Skin of body (tissue), 2 donors: ENCODE measurements around the gene IQSEC2. TPM values are rescaled to one million over a fixed set of nuclear protein-coding genes. Genes with fewer than 3 reads are reported as not detected.

Experiments used
- DNase-seq: peaks from one replicate; lab custom pipeline; 2025; lab: John Stamatoyannopoulos, UW
- total RNA-seq: library from RNA; depleted of rRNA; stranded (reverse); fragments of >200 nt; gene quantifications from one replicate; pipeline ENCODE4 v1.2.3, GENCODE V29; 2014

The IQSEC2 gene
- 6.6 TPM for total RNA-seq

DNA sequence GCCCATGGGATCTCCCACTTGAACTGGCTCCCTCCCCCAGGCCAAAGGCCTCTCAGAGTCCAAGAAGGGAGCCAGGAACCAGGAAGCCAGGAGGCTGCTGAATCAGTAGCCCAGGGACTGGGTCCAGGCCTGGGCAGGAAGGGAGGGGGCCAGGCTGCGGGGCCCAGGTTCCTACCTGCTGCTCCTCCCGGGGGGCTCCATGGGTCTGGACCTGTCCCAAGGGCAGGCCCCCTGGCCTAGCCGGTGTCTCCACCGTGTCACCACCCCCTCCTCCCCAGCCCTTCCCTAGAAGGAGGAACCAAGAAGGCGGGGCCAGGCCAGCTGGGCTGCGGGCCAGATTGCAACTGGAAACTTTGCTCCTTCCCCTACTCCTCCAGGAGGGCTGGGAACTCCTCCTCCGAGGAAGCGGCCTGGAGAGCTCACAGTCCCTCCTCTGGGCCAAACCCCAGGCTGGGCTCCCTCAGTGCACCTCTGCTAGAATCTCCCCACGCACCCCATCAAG, at the start of gene IQSEC2:
Gene IQSEC2, minus strand, starts transcription at position 264 of the 502 bp plus-strand sequence.
- DNase-seq: peak; percentile 85

DNA sequence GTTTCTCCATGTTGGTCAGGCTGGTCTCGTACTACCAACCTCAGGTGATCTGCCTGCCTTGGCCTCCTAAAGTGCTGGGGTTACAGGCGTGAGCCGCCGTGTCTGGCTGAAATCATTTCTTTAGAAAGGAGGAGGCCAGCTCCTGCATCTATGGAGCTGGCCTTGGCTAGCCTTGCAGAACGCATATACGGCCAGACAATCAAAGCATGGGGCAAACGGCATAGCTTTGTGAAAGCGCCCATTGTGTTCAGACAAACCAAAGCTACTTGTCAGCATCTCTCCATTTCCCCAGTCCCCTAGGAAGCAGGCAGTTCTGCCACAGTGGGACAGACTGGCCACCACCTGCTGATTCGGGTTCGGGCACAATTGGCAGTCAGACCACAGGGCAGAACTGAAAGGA, 48.9 kb upstream of the IQSEC2 start:
- no peak for DNase-seq

DNA sequence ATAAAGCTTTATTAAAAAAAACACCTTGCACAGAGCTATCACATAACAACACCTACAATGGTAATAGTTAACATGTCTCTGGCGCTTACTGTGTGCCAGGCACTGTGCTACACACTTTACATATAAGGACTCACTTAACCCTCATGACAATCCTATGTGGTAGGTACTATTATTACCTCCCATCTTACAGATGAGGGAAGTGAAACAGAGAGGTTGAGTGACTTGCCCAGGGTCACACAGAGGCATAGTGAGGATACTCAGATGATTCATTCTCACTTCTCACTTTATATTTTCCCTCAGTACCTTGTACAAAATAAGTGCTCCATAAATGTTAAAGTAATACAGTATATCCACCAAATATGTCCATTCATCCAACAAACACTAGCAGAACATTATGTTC, 43.4 kb upstream of the IQSEC2 start:
- no peak for DNase-seq

DNA sequence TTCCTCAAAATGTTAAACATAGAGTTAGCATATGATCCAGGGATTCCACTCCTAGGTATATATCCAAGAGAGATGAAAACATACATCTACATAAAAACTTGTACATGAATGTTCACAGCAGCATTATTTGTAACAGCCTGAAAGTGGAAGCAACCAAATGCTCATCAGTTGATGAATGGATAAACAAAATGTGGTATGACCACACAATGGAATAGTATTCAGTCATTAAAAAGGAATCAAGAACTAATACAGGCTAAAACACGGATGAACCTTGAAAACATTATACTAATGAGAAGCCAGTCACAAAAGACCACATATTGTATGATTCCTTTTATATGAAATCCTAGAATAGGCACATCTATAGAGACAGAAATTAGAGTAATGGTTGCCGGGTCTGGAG, 42.7 kb upstream of the IQSEC2 start:
- no peak for DNase-seq

DNA sequence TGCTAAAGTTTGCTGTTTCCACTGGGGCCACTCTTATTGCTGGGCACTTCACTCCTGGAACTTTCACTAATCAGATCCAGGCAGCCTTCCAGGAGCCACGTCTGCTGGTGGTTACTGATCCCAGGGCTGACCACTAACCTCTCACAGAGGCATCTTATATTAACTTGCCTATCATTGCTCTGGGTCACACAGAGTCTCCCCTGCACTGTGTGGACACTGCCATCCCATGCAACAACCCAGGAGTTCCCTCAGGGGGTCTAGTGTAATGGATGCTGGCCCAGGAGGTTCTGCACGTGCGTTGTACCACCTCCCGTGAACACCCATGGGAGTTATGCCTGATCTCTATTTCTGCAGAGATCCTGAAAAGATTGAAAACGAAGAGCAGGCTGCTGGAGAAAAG, 41.8 kb upstream of the IQSEC2 start:
- DNase-seq: no peak

DNA sequence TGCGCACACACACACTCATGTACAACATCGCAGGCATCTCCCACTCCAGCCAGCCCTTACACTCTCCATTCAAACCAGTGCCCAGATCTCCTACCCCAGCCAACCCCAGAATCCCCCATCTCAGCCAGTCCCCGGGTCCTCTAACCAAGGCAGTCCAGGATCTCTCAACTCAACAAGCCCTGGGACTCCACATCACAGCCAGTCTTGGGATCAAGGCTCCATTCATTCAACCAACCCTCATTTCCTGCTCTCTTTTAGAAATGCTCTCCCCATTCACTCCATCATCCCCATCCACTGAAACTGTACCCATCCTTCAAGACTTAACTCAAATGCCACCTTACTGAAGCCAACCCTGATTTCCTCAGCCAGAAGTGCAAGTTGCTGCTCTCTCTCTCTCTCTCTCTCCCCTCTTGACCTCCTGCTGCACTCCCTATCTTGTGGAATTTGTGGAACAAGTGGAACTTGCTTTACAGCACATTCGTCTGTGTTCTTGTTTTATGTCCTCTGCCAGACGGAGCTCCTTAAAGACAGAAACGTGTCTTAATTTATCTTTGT, 40.6 kb upstream of the IQSEC2 start:
- DNase-seq: no peak

DNA sequence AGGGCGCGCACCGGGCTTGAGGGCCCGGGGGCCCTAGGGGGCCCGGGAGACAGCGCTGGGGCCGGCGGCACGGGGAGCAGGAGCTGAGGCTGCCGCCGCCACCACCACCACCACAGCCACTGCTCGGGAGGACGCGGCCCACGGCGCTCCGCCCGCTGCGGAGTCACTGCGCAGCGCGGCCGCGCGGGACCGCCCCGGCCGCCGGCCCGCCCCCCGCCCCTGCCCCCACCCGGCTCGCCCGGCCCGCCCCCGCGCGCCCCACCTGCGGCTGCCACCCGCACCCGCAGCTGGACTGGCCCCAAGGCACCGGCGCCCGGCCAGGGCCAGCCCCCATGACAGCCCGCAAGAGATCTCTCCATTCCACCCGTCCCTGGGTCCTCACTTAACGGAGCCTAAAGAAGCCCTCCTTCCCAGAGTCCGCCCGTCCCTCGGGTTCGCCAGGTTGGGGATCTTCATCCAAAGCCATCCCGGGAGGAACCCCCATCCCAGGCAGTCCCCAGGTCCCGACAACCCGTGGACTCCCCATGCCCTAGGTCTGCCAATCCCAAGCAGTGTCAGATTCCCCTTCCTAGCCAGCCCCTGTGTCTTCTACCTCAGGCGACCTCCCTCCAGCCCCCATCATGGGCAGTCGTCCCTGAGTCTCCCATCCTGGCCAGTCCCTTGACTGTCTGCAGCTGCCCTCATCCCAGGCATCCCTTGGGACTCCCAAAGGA, 40.0 kb upstream of the IQSEC2 start:
- no peak for DNase-seq

DNA sequence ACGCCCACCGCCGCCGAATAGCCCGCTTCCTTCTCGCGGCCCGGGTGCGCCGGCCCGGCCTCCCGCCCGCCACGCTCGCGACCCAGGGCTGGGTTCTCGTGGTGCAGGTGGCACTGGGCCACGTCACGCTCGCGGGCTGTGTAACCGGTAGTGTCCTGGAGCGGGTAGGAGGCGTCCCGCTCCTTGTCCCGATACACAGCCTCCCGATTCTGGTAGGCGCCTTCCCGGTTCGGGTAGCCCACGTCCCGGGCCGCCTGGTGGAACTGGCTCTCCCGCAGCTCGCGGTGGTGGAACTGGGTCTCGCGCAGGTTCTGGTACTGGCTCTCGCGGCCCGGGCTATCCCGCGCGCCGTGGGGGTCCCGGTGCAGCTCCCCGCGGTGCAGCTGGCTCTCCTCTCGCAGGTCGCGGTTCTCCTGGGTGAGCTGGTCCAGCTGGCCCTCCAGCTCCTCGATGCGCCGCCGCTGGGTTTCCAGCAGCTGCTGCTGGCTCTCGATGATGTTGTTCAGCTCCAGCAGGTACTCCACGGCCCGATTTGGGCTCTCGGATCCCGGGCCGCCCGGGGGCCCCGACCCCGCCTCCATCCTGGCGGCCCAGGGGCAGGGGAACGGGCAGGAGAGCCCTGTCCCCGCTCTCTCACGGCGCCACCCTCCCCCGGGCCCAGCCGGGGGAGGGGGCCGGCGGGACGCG, 39.3 kb upstream of the IQSEC2 start:
- no peak for DNase-seq

DNA sequence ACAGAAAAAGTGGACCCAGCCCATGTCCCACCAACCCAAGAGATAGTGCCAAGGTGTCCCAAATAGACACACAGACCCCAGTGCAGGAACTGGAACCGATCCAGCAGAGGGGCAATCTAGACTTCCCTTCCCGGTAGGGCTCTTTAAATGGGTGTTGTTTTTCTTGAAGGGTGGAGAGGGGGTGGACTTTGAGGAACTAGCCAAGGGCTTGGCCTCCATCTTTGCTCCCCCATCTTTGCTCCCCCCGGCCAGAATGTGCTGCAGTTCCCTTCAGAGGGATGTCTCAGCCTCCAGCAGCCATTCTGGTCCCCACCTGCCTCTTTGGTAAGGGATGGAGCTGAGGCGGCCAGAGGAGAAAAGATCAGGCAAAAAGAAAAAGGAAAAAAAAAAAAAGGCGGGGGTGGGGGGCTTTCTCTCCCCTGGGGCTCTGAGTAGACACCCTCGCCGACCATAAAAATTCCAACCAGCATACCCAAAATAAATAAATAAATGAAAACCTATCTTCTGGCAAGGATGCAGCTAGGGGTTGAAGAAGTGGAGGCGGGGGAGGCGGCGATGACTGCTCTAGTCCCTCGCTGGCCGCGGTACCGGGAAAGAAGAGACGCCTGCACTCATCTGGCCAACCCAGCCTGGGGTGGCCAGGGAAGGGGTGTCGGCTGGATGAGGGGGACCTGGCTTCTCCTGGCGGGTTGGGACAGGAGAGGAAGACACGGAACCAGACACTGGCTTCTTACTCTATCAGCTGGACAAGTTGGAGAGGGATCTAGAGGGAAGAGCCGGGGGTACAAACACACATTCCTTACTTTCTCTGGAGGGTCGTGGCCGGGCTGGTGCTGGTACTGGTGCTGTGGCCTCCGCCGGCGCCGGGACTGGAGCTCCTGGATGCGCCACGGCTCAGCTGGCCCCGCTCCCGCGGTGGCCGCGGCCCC, 38.5 kb upstream of the IQSEC2 start:
- no peak for DNase-seq

DNA sequence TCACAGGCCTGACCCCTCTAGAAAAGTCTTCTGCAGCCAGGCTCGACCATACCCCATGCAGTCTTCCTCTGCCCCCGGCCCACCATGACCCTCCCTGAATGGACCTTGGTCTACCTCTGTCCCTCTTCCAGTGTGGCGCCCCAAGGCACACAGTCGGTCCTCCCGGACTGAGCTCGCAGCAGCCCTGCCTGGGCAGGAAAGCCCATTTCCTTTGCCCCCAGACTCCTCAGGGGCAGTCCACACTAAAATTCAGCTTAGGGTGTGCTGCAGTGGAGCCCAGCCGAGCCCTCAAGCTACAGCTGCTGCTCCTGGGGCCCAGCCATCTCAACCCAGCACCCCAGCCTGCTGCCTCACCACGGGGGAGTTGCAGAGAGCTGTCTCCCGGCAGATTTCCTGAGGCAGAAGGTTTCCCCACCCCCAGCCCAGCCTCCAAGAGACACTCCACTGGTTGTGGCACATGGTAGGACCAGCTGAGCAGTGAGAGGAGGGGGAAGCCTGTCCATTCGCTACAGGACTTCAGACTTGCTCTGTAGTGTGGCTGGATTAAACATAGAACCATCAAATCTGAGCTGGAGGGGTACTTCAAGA, 37.5 kb upstream of the IQSEC2 start:
- DNase-seq: no peak

DNA sequence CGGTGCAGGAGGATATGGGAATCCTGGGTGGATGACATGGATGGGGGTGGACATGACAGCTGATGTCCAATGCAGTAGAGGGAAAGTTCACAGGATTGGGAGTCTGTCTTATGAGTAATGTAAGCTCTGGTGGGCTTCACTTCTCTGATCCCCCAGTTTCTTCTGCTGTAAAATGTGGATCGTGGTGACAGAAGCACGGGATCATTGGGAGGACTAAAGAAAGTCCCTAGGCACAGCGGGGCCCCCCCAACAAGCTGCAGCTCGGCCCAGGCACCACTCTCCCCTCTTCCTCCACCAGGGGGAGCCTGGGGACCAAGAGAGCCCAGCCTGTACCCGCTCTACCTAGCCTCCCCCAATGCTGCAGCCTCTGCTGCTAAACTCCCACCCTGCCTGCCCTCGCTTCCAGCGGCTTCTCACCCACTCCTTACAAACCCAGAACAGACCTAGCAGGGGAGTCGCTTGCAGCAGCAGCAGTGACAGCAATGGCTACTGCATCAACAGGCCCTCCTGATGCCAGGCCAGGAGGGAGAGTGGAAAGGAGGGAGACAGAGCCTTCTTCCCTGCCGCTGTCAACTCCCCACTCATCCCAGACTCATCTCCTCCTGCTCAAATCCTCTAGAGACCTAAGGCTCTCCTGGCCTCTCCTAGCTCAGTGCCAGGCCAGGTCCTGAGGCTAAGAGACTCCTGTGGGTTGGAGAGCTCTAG, 36.1 kb upstream of the IQSEC2 start:
- DNase-seq: no peak

DNA sequence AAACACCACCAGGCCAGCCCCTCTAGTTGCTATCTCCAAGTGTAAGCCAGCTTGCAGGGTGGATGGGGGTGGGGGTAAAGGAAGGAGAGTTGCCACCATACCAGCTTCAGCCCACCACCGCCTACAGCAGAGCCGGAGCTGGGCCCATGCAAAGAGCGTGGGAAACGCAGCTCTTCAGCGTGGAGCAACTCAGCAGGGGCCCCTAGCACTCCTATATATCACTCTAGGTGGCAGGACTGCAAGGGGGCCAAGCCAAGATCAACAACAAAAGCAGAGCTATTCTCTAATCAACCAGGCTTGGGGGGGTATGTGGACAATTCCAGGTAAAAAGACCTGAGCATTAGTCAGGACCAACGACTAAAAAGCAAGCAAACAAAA, 35.5 kb upstream of the IQSEC2 start:
- no peak for DNase-seq

DNA sequence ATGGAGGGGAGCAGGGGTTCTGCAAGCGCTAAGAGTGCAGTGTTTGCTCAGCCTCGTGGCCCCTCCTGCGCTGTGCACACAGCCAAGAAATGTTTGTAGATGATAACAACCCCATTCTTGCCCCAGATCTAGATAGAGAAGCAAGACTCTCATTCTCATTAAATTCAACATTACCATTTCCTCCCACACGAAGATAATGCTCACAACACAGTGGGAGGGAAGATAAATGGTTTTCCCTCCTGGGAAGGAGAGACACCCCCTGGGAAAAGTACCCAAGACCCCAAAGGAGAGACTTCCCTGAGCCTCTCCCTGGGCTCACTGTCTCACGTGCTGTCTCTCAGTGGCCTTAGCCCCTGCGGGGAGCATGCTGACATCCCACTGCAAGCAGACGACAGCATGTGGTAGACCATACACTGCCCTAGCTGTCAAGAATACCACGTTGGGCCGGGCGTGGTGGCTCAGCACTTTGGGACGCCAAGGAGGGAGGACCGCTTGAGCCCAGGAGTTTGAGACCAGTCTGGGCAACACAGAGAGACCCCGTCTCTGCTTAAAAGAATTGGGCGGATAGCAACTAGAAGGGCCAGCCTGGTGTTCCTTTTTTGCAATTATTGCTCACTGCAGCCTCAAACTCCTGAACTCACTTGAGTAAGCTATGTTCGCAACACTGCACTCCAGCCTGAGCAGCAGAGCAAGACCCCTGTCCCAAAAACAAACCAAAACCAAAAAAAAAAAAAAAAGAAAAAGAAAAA, 34.9 kb upstream of the IQSEC2 start:
- DNase-seq: no peak

DNA sequence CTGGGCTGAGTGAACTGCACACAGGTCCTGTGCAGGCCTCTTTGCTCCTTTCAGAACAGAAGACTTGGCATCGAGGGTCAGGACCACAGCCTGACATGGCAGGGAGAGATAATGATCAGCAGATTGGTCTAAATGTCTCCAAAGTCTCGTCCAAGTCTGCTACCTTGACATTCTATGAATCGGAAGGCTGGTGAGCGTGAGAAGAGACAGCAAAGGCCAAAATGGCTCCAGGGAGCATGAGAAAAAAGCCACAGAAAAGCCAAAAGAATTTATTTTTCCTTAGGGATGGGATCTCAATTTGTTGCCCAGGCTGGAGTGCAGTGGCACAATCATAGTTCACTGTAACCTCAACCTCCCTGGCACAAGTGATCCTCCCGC, 32.3 kb upstream of the IQSEC2 start:
- DNase-seq: no peak

DNA sequence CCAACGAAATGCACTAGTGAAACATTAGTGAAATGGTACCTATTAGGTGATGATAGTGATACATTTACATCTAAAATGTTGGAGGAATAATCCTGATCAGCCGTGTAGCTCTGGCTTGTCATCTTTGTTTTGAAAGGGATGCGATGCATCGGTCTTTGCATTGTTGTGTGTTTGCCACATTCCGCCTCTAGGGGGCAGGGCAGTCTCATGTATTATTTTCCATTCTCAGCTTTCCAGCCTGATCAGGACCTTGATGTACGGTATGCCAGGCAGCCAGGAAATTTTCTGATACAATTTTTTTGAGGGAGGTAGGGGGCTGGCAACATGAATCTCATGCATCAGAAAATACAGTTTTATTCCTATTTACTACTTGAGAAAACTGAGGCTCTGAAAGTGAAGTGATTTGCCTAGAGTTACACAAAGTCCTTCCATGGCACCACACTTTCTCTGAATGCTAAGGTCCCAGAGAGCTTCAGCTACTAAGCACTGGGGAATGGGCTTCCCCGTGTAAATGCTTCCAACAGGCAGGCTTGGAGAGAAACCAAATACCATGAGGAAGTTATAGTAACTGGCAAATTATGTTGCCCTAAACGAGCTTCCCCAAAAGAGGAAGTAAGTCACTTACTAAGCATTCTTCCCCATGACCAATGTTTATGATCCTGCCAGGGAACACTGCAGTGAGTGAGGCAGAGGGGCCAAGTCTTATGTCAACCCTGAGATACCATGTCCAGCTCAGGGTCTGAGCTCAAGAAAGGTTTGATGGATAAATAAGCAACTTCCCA, 31.8 kb upstream of the IQSEC2 start:
- peak; percentile 2 for DNase-seq

DNA sequence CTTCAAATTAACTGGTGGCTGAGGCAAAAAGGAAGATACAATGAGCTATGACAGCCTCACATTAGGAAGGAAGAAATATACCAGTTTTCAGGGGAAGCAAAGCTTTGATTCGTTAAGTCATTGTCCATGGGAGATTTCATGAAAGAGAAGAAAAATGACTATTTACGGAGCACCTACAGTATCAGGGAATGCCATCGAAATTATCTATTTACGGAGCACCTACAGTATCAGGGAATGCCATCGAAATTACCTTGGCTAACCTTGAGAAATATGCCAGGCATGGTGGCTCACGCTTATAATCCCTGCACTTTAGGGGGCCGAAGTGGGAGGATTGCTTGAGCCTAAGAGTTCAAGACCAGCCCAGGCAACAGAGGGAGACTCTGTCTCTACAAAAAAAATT, 28.5 kb upstream of the IQSEC2 start:
- no peak for DNase-seq

DNA sequence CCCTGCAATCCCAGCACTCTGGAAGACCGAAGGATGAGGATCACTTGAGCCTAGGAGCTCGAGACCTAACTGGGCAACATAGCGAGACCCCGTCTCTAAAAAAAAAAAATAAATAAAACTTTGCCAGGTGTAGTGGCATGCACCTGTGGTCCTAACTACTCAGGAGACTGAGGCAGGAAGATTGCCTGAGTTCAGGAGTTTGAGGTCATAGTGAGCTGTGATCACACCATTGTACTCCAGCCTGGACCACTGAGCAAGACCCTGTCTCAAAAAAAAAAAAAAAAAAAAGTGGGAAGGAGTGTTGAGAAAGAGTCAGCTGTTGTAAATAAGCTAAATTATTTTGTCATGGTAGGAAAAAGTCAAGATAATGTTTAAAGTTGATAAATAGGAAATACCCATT, 27.5 kb upstream of the IQSEC2 start:
- DNase-seq: no peak

DNA sequence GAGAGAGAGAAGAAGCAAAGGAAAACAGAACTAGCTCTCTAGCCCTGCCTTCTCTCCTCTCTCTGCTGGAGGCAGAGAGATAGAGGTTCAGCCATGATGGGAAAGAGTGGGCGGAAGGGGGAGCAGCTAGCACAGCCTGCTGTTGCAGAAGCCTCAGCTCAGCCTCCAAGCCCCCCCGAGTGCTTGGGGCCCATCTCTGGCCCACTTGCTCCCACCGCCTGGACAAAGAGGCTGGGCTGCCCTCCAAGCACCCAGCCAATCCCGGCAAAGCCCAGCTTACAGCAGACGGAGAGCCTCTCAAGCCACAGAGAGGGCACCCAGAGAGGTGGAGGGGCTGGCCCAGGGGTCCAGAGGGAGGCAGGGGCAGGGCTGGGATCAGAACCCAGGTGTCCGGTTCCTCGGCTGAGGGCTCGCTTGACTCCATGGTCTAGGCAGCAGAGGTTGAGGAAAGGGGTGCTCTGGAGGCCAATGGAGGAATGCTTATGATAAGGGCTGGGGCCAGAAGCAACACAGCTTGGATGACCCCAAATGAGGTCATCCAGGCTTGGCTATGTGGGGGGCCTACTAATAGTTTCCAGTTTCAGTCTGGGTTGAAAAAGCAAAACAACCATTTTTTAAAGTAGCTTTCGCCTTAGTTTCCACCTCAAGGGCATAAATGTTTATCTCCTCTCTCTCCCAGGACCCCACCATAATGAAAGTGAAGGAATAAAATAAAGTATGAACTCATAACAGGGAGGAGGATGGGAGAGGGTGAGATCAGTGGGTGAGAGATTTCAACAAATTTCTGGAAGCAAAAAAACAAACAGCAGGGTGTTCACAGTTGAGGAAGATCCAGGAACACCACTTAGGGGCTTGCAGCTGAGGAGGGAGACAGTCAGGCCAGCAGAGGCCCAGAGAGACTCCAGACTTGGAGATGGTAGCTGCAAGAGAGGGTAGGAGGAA, 24.9 kb upstream of the IQSEC2 start:
- no peak for DNase-seq
